Epithelial cell of prostate (primary cell): Measurements from ENCODE around the gene CNOT10.
"Not testable (repeated sequence)": the region's sequence is repeated elsewhere in the genome, so short reads cannot be mapped to it uniquely, and the experiment has no call there.

Source experiments
- DNase-seq: peaks from one replicate; pipeline ENCODE4 v3.0.0-alpha.2; 2011; ENCODE audit warnings: low read depth, low spot score
- H3K27ac ChIP-seq: fragments of 450-650 bp; 2 replicates; pipeline ENCODE4 v1.5.1; 2017; ENCODE audit warnings: mild to moderate bottlenecking

The CNOT10 gene

DNA sequence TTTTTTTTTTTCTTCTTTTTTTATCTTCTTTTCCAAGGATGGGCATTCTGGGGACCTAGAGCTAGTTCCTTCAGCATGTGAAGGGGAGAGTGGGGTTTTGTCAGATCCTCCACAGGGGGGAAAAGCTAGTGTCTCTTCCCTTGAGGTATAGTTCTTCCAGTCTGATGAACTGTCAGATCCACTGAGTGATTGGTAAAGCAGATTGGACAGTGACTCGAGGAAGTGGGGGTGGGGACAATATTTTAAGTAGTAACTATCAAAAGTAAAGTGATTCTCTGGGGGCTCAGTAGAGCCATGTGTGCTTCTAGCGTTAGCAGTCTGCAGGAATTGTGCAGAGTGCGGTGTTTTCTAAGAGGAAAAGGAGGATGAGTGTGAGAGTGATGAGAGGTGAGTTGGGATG lies 70.8 kb downstream of the CNOT10 start:
- no peak for DNase-seq
- H3K27ac ChIP-seq: no peak overlapping the region

GRCh38 chr3:32757618-32758374 lies 72.8 kb downstream of the CNOT10 start:
- no peak overlapping the region for H3K27ac ChIP-seq

GRCh38 chr3:32758375-32758753 lies 73.4 kb downstream of the CNOT10 start:
- H3K27ac ChIP-seq: no peak overlapping the region
- no peak for DNase-seq

More at GRCh38 chr3:32757618-32758374, 72.8 kb downstream of the CNOT10 start:
- DNase-seq: no peak

DNA sequence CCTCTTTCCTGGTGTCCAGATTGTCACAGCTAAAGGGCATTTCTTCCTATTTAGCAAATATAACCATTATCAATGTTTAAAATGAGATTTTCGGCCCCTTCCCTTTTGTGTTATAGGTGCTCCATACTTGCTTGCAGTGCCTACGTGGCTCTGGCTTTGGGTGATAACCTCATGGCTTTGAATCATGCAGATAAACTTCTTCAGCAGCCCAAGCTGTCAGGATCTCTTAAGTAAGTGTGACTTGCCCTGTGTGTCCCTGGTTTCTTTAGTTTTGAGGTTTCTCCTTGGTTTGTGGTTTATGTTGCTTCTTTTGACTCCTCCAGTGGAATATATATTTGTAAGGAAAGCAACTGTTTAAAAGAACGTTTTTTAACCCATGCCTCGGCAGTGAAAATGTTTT lies 74.4 kb downstream of the CNOT10 start:
- no peak for DNase-seq
- H3K27ac ChIP-seq: no peak overlapping the region

GRCh38 chr3:32764481-32764880 lies 79.5 kb downstream of the CNOT10 start:
- no peak for DNase-seq
- H3K27ac ChIP-seq: no peak overlapping the region

- no peak for DNase-seq
- no peak overlapping the region for H3K27ac ChIP-seq
Measured at GRCh38 chr3:32778389-32778788, 93.4 kb downstream of the CNOT10 start.

- H3K27ac ChIP-seq: no peak overlapping the region
- DNase-seq: no peak
Measured at GRCh38 chr3:32780071-32780734, 95.2 kb downstream of the CNOT10 start.

GRCh38 chr3:32780735-32781210 lies 95.8 kb downstream of the CNOT10 start:
- DNase-seq: no peak
- no peak overlapping the region for H3K27ac ChIP-seq

DNA sequence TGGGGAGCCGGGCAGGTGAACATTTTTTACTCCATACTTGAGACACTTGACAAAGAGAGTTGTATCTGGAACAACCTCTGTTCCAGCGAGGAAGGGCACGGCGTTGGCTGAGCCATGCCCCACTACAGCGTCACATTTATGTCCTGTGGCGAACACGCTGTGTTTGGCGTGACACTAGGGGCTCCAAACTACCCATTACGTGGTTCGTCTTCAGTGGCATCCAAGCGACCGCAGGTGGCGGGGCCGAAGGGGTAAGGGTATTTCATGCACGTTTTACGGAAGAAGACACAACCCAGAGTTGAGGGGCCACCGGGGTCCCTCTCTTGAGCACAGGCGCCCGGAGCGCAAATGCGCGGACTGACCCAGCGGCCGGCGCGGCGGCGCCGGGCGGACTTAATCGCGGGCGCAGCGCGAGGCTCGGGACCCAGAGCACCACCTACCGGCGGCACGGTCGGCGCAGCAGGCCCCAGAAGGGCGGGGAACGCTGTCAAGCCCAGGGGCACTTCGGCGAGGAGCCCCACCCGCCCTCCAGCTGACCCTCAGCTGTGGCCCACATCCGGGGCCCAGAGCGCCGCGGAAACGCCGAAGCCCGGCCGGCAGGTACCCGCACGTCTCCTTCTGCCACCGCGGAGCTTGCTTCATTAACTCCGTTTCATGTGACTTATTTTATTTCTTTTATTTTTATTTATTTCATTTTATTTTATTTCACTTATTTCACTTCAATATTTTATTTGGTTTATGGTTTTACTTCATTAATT lies 96.4 kb downstream of the CNOT10 start:
- no peak overlapping the region for H3K27ac ChIP-seq
- DNase-seq: peak; percentile 16

DNA sequence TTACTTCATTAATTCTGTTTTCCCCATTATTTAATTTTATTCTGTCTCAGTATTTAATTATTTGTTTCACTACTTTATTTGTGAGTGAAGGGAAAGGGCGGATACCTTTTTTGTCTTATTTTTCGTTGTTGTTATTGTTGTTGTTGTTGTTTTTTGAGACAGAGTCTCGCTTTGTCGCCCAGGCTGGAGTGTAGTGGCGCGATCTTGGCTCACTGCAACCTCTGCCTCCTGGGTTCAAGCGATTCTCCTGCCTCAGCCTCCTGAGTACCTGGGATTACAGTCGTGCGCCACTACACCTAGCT lies 96.9 kb downstream of the CNOT10 start:
- H3K27ac ChIP-seq, DNase-seq: not testable (repeated sequence)

DNA sequence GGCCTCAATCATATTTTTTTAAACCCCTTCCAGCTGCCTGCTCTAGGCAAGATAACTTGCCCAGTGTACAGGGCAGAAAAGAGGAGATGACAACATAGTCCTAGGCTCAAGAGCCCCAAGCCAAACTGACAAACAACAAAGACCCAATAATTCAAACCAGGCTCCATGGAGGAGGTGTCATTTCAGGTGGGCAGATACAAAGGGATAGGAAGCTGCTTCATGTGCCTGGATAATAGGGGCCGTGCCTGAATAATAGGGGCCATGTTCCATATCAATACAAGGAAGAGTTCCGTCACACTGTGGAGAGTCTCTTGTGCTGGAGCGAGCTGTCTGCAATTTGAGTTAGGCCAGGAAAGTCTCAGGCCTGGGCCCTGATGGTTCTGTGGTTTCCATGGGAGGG lies 97.4 kb downstream of the CNOT10 start:
- DNase-seq: no peak
- no peak overlapping the region for H3K27ac ChIP-seq

DNA sequence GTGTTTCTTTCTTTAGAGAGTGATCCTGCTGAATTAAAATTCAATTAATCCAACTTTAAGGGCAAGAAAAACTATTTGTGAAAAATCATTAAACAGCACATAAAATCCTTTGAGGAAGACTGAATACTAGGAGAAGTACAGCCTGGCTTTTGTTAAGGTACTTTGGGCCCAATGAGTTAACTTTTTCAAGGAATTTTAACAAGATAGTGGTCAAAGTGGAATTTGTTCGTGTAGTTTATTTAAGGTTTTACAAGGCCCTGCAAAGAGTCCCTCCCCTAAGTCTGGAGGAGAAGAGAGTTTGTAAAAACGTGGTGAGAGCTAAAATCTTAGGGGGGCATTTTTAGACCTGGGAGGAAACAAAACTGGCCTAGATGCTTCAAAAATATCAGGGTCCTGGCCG lies 106.8 kb downstream of the CNOT10 start:
- no peak overlapping the region for H3K27ac ChIP-seq
- DNase-seq: no peak

DNA sequence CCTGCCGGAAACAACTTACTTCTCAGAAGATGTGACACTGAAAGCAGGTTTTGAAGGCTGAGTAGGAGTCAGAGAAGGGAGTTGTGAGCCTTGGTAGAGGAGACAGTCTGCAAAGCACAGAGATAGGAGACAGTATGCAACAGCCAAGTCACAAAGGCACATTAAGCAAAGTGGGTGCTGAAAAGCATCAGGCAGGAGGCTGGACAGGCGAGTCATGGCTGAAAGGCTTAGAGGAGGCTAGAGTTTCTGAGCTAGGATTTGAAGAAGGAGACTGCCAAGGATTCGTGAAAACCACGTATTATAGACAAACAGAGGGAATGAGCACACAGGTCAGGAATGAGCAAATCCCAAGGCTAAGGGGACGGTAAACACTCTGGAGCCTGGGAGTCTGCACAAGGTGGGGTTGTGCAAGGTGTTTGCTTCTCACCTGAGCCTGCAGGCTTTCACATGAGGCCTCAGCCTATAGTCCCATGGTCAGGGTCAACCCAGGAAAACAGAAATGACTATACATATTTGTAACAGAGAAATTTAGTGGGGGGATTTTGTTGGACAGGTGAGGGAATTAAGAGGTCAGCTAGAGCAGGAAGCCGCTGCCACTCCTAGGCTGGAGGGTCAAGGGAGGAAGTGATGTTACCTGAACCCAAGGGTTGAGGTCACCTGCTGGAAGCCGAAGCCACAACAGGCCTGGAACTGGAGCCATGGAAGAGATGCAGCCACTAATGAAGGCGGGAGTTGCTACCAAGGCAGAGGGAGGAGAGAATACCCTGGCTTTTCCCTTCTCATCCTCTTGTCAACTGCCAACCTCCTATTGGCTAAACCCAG lies 109.7 kb downstream of the CNOT10 start:
- DNase-seq: no peak
- H3K27ac ChIP-seq: no peak overlapping the region

- H3K27ac ChIP-seq, DNase-seq: not testable (repeated sequence)
Measured at GRCh38 chr3:32796384-32796950, 111.5 kb downstream of the CNOT10 start.

GRCh38 chr3:32797776-32798175 lies 112.8 kb downstream of the CNOT10 start:
- no peak overlapping the region for H3K27ac ChIP-seq
- DNase-seq: no peak

DNA sequence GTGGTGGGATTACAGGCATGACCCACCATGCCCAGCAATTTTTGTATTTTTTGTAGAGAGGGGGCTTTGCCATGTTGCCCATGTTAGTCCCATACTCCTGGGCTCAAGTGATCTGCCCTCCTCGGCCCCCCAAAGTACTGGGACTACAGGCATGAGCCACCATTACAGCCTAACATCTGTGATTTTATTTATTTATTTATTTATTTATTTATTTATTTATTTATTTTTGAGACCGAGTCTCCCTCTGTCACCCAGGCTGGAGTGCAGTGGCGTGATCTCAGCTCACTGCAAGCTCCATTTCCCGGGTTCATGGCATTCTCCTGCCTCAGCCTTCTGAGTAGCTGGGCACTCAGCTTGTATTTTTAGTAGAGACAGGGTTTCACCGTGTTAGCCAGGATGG lies 116.5 kb downstream of the CNOT10 start:
- H3K27ac ChIP-seq, DNase-seq: not testable (repeated sequence)

- DNase-seq: no peak
- no peak overlapping the region for H3K27ac ChIP-seq
Measured at GRCh38 chr3:32813180-32813579, 128.2 kb downstream of the CNOT10 start.

DNA sequence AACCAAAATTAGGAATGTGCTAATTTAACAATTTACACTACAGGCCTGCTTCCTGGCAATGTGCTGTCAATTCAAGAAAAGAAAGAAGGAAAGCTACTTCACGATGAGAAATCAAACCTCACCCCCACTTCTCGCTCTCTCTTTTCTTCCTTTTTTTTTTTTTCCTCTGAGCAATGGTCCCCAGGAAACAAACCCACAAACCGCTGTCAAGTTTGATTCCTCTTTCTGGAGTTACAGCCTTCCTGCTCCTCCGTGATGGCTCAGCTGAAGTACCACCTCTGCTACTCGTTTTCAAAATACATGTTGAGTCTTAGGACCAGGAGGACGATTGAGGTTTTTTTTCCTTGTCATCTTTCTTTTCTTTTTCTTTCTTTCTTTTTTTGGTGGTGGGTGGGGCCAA lies 129.4 kb downstream of the CNOT10 start:
- no peak for DNase-seq
- H3K27ac ChIP-seq: no peak overlapping the region

DNA sequence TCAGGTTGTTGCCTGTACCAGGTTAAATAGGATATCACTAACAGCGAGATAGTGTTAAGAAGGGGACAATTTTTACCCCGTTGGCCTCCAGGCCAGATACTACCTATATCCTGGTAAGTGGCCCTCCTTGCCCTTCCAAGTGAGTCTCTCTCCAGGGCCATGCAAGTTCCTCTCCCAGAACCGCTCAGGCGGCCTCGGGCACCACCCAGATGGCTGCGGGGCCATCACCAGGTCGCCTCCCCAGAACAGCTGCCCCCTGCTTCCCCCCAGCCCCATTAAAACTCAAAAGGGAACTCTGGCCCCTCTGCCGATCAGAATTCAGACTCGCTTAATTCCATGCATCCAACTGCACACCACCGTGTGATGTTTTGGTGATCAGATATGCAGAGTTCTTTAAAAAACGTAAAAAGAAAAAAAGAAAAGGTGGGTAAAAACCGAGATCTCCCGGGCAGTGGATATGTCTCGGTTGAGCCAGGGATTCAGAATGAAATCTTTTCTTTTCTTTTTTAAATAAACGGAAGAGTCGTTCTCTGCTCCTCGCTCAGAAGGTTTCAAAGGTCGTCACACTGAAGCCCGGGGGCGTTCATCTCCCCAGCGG lies 131.0 kb downstream of the CNOT10 start:
- no peak overlapping the region for H3K27ac ChIP-seq
- no peak for DNase-seq
